NCI-H345 treated with DMSO at 0.1 percent for 48 hours (cell line): ENCODE data around the gene RAPGEF5.
A peak's percentile ranks its signal among the peaks of the same experiment; 100 is the strongest.
"Not testable (repeated sequence)": the region's sequence is repeated elsewhere in the genome, so short reads cannot be mapped to it uniquely, and the experiment has no call there.

Experiments
- DNase-seq: peaks from one replicate; lab custom pipeline; 2025; ENCODE audit not compliant: unreplicated experiment; lab: John Stamatoyannopoulos, UW

The RAPGEF5 gene

GRCh38 chr7:22094413-22095342 lies 262.3 kb downstream of the RAPGEF5 start:
- DNase-seq = peak; percentile 8

- DNase-seq = no peak
Measured at GRCh38 chr7:22093936-22094335, 263.0 kb downstream of the RAPGEF5 start.

- DNase-seq = no peak
Measured at GRCh38 chr7:22093001-22093400, 264.0 kb downstream of the RAPGEF5 start.

GRCh38 chr7:22090958-22091525 lies 265.9 kb downstream of the RAPGEF5 start:
- not testable (repeated sequence) for DNase-seq

GRCh38 chr7:22090512-22090911 lies 266.4 kb downstream of the RAPGEF5 start:
- no peak for DNase-seq

- DNase-seq = no peak
Measured at GRCh38 chr7:22090107-22090506, 266.8 kb downstream of the RAPGEF5 start.

GRCh38 chr7:22088827-22089226 lies 268.1 kb downstream of the RAPGEF5 start:
- no peak for DNase-seq

GRCh38 chr7:22087861-22088260 lies 269.1 kb downstream of the RAPGEF5 start:
- no peak for DNase-seq

- no peak for DNase-seq
Measured at GRCh38 chr7:22083704-22084240, 273.2 kb downstream of the RAPGEF5 start.

GRCh38 chr7:22082886-22083703 lies 273.9 kb downstream of the RAPGEF5 start:
- DNase-seq = peak; percentile 65

GRCh38 chr7:22082553-22082885 lies 274.4 kb downstream of the RAPGEF5 start:
- DNase-seq = peak; percentile 31

- not testable (repeated sequence) for DNase-seq
Measured at GRCh38 chr7:22080219-22080618, 276.7 kb downstream of the RAPGEF5 start.

- not testable (repeated sequence) for DNase-seq
Measured at GRCh38 chr7:22078872-22079271, 278.1 kb downstream of the RAPGEF5 start.

- DNase-seq = no peak
Measured at GRCh38 chr7:22075561-22075960, 281.4 kb downstream of the RAPGEF5 start.

- DNase-seq = no peak
Measured at GRCh38 chr7:22074897-22075296, 282.1 kb downstream of the RAPGEF5 start.
